Endodermal cell (in vitro differentiated cells): ENCODE results near the gene RUSC2. TPM values are rescaled to one million over a fixed set of nuclear protein-coding genes. Genes with fewer than 3 reads are reported as not detected.

Source experiments
- DNase-seq: peaks from one replicate; pipeline ENCODE4 v3.0.0-alpha.2; 2017
- H3K27ac ChIP-seq: 2 replicates; pipeline ENCODE4 v1.5.1; 2013; ENCODE audit warnings: mild to moderate bottlenecking, low read depth, low read length, moderate library complexity
- H3K27me3 ChIP-seq: 2 replicates; pipeline ENCODE4 v1.6.1; 2013; ENCODE audit warnings: mild to moderate bottlenecking, low read length, moderate library complexity; ENCODE audit not compliant: insufficient read depth, control insufficient read depth, poor library complexity, severe bottlenecking
- H3K36me3 ChIP-seq: 2 replicates; pipeline ENCODE4 v1.7.0; 2013; ENCODE audit warnings: mild to moderate bottlenecking, low read length, moderate library complexity; ENCODE audit not compliant: control insufficient read depth, insufficient read depth
- H3K4me1 ChIP-seq: one replicate; pipeline ENCODE4 v1.7.0; 2013; ENCODE audit warnings: low read length; ENCODE audit not compliant: control insufficient read depth, insufficient read depth
- H3K4me3 ChIP-seq: 2 replicates; pipeline ENCODE4 v1.5.1; 2013; ENCODE audit warnings: mild to moderate bottlenecking, low read length, moderate library complexity
- H3K9ac ChIP-seq: 2 replicates; pipeline ENCODE4 v1.6.1; 2013; ENCODE audit warnings: mild to moderate bottlenecking, low read length, moderate library complexity; ENCODE audit not compliant: poor library complexity, severe bottlenecking; ENCODE audit errors: extremely low read depth
- H3K9me3 ChIP-seq: 2 replicates; pipeline ENCODE4 v1.6.1; 2013; ENCODE audit warnings: mild to moderate bottlenecking, low read length, moderate library complexity; ENCODE audit not compliant: control insufficient read depth
- H3K27ac Mint-ChIP-seq: 2 replicates; pipeline ENCODE4 v1.8.0; 2020; ENCODE audit warnings: mixed read lengths
- H3K27me3 Mint-ChIP-seq: 2 replicates; pipeline ENCODE4 v1.8.0; 2021; ENCODE audit warnings: mild to moderate bottlenecking, mixed read lengths; ENCODE audit not compliant: insufficient read depth
- H3K36me3 Mint-ChIP-seq: 2 replicates; pipeline ENCODE4 v1.8.0; 2020; ENCODE audit warnings: low read depth, mixed read lengths
- H3K4me1 Mint-ChIP-seq: 2 replicates; pipeline ENCODE4 v1.8.0; 2020; ENCODE audit warnings: mixed read lengths
- H3K4me3 Mint-ChIP-seq: 2 replicates; pipeline ENCODE4 v1.8.0; 2020; ENCODE audit warnings: mild to moderate bottlenecking, moderate library complexity, mixed read lengths
- H3K9me3 Mint-ChIP-seq: 2 replicates; pipeline ENCODE4 v1.8.0; 2020; ENCODE audit warnings: mild to moderate bottlenecking, mixed read lengths
- WGBS, 2 experiments: methylation state at CpG; one replicate each; pipeline versions ENCODE4 v1.1.5 to v1.1.7; 2013; ENCODE audit warnings: missing lambda C conversion rate in 2 of 2, mixed read lengths in 1 of 2; ENCODE audit not compliant: insufficient coverage in 1 of 2, insufficient read length in 1 of 2; 5-methylcytosine and 5-hydroxymethylcytosine counted together
- total RNA-seq, 2 donors: library from RNA; stranded (reverse); fragmentation: NEBNext Ultra II Directional in 1 of 2; extraction: Animal tissue kit (Norgen Biotek cat#: 25700) in 1 of 2; gene quantifications; 2 replicates in 1 of 2; 3 replicates in 1 of 2; pipeline ENCODE4 v1.2.1, GENCODE V29; 2021
- TF ChIP-seq, protein P1 (sequence below): fragments of 200-600 bp; sonication (generic); conservative IDR thresholded peaks from 2 replicates; pipeline ENCODE4 v1.5.0; 2021; ENCODE audit warnings: antibody characterized with exemption, mild to moderate bottlenecking

The RUSC2 gene
- total RNA-seq, 2 donors from 2014 or later = 17.2 to 21.0 TPM

DNA sequence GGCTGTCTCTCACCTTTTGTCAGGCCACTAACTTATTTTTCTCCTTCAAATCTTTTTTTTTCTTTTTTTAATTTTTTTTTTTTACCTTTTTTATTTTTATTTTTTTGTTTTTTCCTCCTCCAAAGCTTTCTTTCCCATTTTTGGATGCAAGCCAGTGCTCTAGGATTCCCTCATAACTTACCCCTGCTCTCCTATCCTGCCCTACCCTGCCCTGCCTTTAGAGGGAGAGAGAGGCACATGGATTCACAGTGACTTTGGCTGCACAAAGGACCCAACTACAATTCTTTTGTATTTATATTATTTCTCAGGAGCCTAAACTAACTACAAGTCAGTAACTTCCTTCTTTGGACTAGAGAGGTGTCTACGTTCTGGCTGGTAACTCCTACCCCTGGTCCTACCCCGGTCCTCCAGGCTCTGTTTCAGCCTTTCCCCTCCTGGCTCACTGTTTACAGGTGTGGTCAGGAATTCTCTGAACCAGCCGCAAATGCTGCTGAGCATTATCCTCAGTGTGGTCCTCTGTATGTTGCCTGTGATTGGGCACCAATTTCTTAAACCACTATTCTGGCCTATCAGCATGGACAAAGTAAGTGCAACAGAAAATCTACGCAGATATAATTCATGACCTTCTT is 8.4 kb upstream of the RUSC2 start:
- no peak overlapping the region for H3K27ac Mint-ChIP-seq
- Histone ChIP-seq H3K4me3 (no peak overlapping the region), H3K4me1 (no peaks in the 10 kb centered on the region), H3K36me3 (no peaks in the 10 kb centered on the region), H3K27me3 (no peaks in the 10 kb centered on the region), H3K9me3 (peaks cover 5% of the 10 kb centered on the region), H3K9ac (no peak overlapping the region), H3K27ac (no peak overlapping the region)
- DNase-seq = peak; percentile 83
- peaks cover 3% of the 10 kb centered on the region for H3K9me3 Mint-ChIP-seq
- H3K36me3 Mint-ChIP-seq = no peaks in the 10 kb centered on the region
- peaks cover 4% of the 10 kb centered on the region for H3K4me1 Mint-ChIP-seq
- WGBS, 2 experiments = 84 to 86% methylated on average over 3 to 4 of the region's 4 CpGs
- no peak overlapping the region for H3K4me3 Mint-ChIP-seq
- TF ChIP-seq, protein P1, sequence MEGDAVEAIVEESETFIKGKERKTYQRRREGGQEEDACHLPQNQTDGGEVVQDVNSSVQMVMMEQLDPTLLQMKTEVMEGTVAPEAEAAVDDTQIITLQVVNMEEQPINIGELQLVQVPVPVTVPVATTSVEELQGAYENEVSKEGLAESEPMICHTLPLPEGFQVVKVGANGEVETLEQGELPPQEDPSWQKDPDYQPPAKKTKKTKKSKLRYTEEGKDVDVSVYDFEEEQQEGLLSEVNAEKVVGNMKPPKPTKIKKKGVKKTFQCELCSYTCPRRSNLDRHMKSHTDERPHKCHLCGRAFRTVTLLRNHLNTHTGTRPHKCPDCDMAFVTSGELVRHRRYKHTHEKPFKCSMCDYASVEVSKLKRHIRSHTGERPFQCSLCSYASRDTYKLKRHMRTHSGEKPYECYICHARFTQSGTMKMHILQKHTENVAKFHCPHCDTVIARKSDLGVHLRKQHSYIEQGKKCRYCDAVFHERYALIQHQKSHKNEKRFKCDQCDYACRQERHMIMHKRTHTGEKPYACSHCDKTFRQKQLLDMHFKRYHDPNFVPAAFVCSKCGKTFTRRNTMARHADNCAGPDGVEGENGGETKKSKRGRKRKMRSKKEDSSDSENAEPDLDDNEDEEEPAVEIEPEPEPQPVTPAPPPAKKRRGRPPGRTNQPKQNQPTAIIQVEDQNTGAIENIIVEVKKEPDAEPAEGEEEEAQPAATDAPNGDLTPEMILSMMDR = peak; percentile 86
- H3K27me3 Mint-ChIP-seq = peaks cover 2% of the 10 kb centered on the region

DNA sequence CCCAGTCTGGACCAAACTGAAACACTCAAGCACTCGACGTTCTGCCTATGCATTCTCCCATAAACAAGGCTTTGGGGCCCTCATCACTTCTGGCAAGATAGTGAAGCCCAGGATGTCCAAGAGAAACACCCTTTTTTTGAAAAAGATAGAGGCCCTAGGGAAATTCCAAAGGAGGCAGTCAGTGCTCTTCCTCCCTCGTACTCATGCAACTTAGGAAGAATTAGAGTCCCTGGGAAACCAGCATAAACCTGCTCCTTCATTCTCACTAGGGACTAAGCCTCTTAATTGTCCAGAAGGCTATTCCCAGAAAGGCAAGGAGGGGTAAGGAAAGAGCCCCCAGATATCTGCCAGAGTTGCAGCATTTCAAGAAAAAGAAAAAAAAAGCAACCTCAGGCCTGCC is 7.8 kb upstream of the RUSC2 start:
- no peaks in the 10 kb centered on the region for H3K27me3 Mint-ChIP-seq
- Histone ChIP-seq H3K4me3 (no peak overlapping the region), H3K27ac (no peak overlapping the region), H3K9ac (no peak overlapping the region), H3K9me3 (no peaks in the 10 kb centered on the region), H3K4me1 (no peaks in the 10 kb centered on the region), H3K27me3 (no peaks in the 10 kb centered on the region), H3K36me3 (no peaks in the 10 kb centered on the region)
- no peak for DNase-seq
- peaks cover under 1% of the 10 kb centered on the region for H3K4me1 Mint-ChIP-seq
- H3K27ac Mint-ChIP-seq = no peak overlapping the region
- H3K4me3 Mint-ChIP-seq = no peak overlapping the region
- WGBS, 2 experiments = 95% methylated on average over 3 of the region's 3 CpGs; no CpG with 5 or more reads in 1 of the 2 experiments
- H3K36me3 Mint-ChIP-seq = no peaks in the 10 kb centered on the region
- TF ChIP-seq, protein P1 = no peak
- H3K9me3 Mint-ChIP-seq = peaks cover under 1% of the 10 kb centered on the region

DNA sequence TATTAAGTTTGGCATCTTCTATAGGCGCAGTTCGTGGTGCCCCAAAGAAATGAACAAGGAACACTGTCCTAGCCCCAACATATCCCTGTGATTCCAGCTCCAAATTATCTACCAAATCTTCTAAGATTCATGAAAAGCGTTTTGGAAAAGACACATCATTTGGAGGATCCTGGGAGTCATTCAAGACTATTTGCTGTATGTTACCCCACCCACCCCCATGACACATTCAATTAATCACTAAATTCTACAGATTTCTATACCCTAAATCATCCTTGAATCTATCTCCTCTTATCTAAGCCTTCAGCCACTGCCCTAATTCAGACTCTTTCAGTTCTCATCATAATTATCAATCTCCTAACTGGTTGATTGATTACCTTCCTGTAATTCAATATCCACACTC is 5.5 kb upstream of the RUSC2 start:
- Mint-ChIP-seq H3K9me3 (no peaks in the 10 kb centered on the region), H3K4me3 (no peak overlapping the region), H3K27ac (no peak overlapping the region), H3K27me3 (no peaks in the 10 kb centered on the region), H3K36me3 (no peaks in the 10 kb centered on the region), H3K4me1 (peaks cover 10% of the 10 kb centered on the region)
- H3K9ac ChIP-seq = no peak overlapping the region
- no peak overlapping the region for H3K27ac ChIP-seq
- DNase-seq = no peak
- no peaks in the 10 kb centered on the region for H3K36me3 ChIP-seq
- no peaks in the 10 kb centered on the region for H3K27me3 ChIP-seq
- no peak overlapping the region for H3K4me3 ChIP-seq
- H3K4me1 ChIP-seq = no peaks in the 10 kb centered on the region
- TF ChIP-seq, protein P1 = no peak
- H3K9me3 ChIP-seq = no peaks in the 10 kb centered on the region
- WGBS, 2 experiments = 89 to 95% methylated on average over 3 of the region's 3 CpGs
